ENCODE measurements around the gene ZFPL1. TPM values are rescaled to one million over a fixed set of nuclear protein-coding genes. Genes with fewer than 3 reads are reported as not detected.

Gene ZFPL1
- total and polyA plus RNA-seq, 2 donors (not counting 3 experiments of a cell fraction or from before 2014, with no cell fraction given) = 37.6 to 139 TPM

DNA sequence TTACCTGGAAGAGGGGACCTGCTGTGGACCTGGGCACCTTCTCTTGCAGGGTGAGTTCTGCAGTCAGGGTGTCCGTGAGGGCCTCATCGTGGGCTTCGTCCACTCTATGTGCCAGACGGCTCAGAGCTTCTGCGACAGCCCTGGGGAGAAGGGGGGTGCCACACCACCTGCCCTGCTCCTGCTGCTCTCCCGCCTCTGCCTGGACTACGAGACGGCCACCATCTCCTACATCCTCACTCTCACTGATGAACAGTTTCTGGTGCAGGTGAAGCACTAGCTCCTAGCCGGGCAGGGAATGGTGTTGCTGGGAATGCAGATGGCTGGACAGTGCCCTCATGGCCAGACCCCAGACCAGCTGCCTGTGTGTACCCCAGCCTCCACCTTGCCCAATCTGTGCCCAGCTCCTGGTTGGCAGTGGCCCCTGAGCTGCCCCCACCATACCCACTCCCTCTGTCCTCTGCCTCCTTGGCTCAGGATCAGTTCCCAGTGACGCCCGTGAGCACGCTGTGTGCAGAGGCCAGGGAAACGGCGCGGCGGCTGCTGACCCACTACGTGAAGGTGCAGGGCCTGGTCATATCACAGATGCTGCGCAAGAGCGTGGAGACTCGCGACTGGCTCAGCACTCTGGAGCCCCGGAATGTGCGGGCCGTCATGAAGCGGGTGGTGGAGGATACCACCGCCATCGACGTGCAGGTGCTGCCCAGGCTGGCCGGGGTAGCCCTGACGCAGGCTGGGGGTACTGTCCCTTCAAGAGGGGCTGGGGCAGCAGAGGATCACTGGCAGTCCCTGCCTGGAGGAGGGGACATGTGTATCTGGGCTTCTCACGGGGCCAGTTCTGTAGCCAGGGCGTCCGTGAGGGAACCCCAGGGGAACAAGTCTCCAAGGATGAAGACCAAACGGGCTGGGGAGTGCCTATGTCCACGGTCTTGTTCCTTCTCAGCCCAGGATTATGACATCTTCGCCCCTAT, 25.5 kb downstream of the ZFPL1 start:
- peaks cover 4% of the 10 kb centered on the region for H3K79me2 ChIP-seq (ENCODE audit: control insufficient read depth, insufficient read depth, low read length)

More for the DNA sequence above, 25.5 kb downstream of the ZFPL1 start:
- peaks cover 0 to 16% of the 10 kb centered on the region in 2 experiments for H3K36me3 ChIP-seq (ENCODE audit: control insufficient read depth in 2 of 2, extremely low read depth in 1 of 2, insufficient read depth in 2 of 2, low read length in 2 of 2)
- no peaks in the 10 kb centered on the region for H3K9me3 ChIP-seq (replicated peaks; ENCODE audit: control insufficient read depth, insufficient read depth, low read length)
- no peaks in the 10 kb centered on the region for H4K20me1 ChIP-seq (replicated peaks; ENCODE audit: control insufficient read depth, extremely low read depth, insufficient read depth, low read length)
- H3K27ac ChIP-seq (ENCODE audit: insufficient read depth, low read depth, low read length) = no peak overlapping the region
- H3K9ac ChIP-seq (replicated peaks; ENCODE audit: extremely low read depth, insufficient read depth, low read length) = no peak overlapping the region
- peaks cover 11% of the 10 kb centered on the region for H3K4me1 ChIP-seq (ENCODE audit: control insufficient read depth, extremely low read depth, insufficient read depth, low read length)
- H3K4me2 ChIP-seq (ENCODE audit: insufficient read depth, low read length) = no peak overlapping the region
- intact Hi-C loops (cut with micrococcal nuclease) = loop anchor here (2.0 to 5.0 kb wide), 5 partner anchors 13 to 192 kb away; partner anchors contain the start of genes ATG2A, CDCA5, SAC3D1 and VPS51
- H3K27me3 ChIP-seq (ENCODE audit: control insufficient read depth in 2 of 2, insufficient read depth in 2 of 2, low read length in 2 of 2) = no peaks in the 10 kb centered on the region
- POLR2A ChIA-PET = no interaction called here
- CTCF ChIA-PET = interaction anchor here (0.8 to 3.7 kb wide), 15 partner anchors 7 to 262 kb away, joined by 3 to 56 read pairs (median 5); partner anchors contain the start of genes ARL2, CAPN1, FAU and MRPL49
- no peak overlapping the region for H2AFZ ChIP-seq (ENCODE audit: low read depth, low read length)
- no TSS peak for BruUV-seq (replicated peaks)
- H3K4me3 ChIP-seq (replicated peaks in 1 of 3; ENCODE audit: insufficient read depth in 1 of 3, low read depth in 1 of 3, low read length in 3 of 3) = no peak overlapping the region
- DNase-seq (ENCODE audit: low read depth, low spot score) (no peak), FAIRE-seq (no peak)
- dilution Hi-C loops (cut with MboI; ENCODE audit: extremely low pct_ligation_motif_present, low sequenced_read_pairs) = no loop called here
- H3K9me1 ChIP-seq (replicated peaks; ENCODE audit: control insufficient read depth, extremely low read depth, insufficient read depth, low read length) = no peaks in the 10 kb centered on the region
- TF ChIP-seq EZH2 (IDR thresholded peaks at IDR 0.05; ENCODE audit: borderline replicate concordance, low read depth, low read length, severe bottlenecking) (no peak), JUN (IDR thresholded peaks at IDR 0.05; ENCODE audit: borderline replicate concordance, insufficient read depth, insufficient read length, low read depth) (no peak), MYC (IDR thresholded peaks at IDR 0.05; ENCODE audit: low read depth, low read length) (no peak), FOS (IDR thresholded peaks at IDR 0.05; ENCODE audit: borderline replicate concordance, insufficient read depth, low read length) (no peak), POLR2A (IDR thresholded peaks at IDR 0.05; ENCODE audit: low read depth, low read length) (no peak), GATA2 (IDR thresholded peaks at IDR 0.05; ENCODE audit: insufficient read depth, insufficient read length, low read depth, low read length) (no peak), POLR2AphosphoS5 (IDR thresholded peaks at IDR 0.05; ENCODE audit: insufficient read depth, low read depth, low read length) (no peak)
- TF ChIP-seq, protein P1, sequence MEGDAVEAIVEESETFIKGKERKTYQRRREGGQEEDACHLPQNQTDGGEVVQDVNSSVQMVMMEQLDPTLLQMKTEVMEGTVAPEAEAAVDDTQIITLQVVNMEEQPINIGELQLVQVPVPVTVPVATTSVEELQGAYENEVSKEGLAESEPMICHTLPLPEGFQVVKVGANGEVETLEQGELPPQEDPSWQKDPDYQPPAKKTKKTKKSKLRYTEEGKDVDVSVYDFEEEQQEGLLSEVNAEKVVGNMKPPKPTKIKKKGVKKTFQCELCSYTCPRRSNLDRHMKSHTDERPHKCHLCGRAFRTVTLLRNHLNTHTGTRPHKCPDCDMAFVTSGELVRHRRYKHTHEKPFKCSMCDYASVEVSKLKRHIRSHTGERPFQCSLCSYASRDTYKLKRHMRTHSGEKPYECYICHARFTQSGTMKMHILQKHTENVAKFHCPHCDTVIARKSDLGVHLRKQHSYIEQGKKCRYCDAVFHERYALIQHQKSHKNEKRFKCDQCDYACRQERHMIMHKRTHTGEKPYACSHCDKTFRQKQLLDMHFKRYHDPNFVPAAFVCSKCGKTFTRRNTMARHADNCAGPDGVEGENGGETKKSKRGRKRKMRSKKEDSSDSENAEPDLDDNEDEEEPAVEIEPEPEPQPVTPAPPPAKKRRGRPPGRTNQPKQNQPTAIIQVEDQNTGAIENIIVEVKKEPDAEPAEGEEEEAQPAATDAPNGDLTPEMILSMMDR (IDR thresholded peaks at IDR 0.05; ENCODE audit: extremely low read depth in 1 of 2, insufficient read depth in 1 of 2, low read depth in 1 of 2, low read length in 2 of 2) = no peak
- TF ChIP-seq, protein P2, sequence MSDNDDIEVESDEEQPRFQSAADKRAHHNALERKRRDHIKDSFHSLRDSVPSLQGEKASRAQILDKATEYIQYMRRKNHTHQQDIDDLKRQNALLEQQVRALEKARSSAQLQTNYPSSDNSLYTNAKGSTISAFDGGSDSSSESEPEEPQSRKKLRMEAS (IDR thresholded peaks at IDR 0.05; ENCODE audit: insufficient read depth, insufficient read length) = no peak

Measured in endothelial cell of umbilical vein (primary cell).